Suprapubic skin (tissue), 3 donors: Measurements from ENCODE around the gene SWT1.

Experiments
- POLR2A ChIP-seq, 2 donors: fragments of 450-650 bp; IDR thresholded peaks; one replicate each; pipeline ENCODE4 v1.6.1; 2017; ENCODE audit warnings: antibody characterized with exemption in 2 of 2, mild to moderate bottlenecking in 2 of 2, moderate library complexity in 2 of 2
- TF ChIP-seq, protein P1 (sequence below), 2 donors: fragments of 200-600 bp in 1 of 2; fragments of 450-650 bp in 1 of 2; sonication (generic) in 1 of 2; IDR thresholded peaks; one replicate each; pipeline ENCODE4 v1.5.1; 2016 to 2019; ENCODE audit warnings: antibody characterized with exemption in 2 of 2, mild to moderate bottlenecking in 1 of 2, moderate library complexity in 1 of 2

DNA sequence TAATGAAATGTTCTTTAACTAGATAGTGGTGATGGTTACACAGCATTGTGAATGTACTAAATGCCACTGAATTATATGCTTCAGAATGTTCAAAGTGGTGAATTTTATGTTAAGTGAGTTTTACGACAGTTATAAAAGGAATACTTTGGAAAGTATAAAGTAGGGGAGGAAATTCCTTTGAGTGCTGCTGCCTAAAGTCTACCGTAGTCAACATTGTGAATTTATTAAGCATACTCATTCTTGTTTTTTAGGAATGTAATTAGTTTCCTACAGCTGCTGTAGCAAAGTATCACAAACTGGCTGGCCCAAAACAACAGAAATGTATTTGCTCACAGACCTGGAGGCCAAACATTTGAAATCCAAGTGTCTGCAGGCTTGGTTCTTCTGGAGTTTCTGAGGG lies 73.0 kb downstream of the SWT1 start:
- no peak for TF ChIP-seq POLR2A (IDR thresholded peaks at IDR 0.05)
- TF ChIP-seq, protein P1, sequence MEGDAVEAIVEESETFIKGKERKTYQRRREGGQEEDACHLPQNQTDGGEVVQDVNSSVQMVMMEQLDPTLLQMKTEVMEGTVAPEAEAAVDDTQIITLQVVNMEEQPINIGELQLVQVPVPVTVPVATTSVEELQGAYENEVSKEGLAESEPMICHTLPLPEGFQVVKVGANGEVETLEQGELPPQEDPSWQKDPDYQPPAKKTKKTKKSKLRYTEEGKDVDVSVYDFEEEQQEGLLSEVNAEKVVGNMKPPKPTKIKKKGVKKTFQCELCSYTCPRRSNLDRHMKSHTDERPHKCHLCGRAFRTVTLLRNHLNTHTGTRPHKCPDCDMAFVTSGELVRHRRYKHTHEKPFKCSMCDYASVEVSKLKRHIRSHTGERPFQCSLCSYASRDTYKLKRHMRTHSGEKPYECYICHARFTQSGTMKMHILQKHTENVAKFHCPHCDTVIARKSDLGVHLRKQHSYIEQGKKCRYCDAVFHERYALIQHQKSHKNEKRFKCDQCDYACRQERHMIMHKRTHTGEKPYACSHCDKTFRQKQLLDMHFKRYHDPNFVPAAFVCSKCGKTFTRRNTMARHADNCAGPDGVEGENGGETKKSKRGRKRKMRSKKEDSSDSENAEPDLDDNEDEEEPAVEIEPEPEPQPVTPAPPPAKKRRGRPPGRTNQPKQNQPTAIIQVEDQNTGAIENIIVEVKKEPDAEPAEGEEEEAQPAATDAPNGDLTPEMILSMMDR (IDR thresholded peaks at IDR 0.05): no peak
